Mammary epithelial cell (primary cell): ENCODE data around the gene TEF.

Source experiments
- CTCF ChIP-seq, 2 donors: IDR thresholded peaks in 1 of 2; conservative IDR thresholded peaks in 1 of 2; 2 replicates each; pipeline ENCODE4 v1.5.1; 2011 to 2012; ENCODE audit warnings: inconsistent platforms in 2 of 2, low read length in 2 of 2, mild to moderate bottlenecking in 2 of 2, control low read depth in 1 of 2, low read depth in 1 of 2; ENCODE audit not compliant: insufficient read depth in 1 of 2; ENCODE audit errors: extremely low read depth in 1 of 2
- EZH2 ChIP-seq: IDR thresholded peaks from 2 replicates; pipeline ENCODE4 v1.6.1; 2012; ENCODE audit warnings: low read length, inconsistent platforms, borderline replicate concordance

GRCh38 chr22:41341012-41341411, 40.7 kb upstream of the TEF start:
- TF ChIP-seq CTCF (conservative IDR thresholded peaks at IDR 0.05 in 1 of 2, IDR thresholded peaks at IDR 0.05 in 1 of 2; ENCODE audit: extremely low read depth in 1 of 2, insufficient read depth in 1 of 2, low read depth in 1 of 2, low read length in 2 of 2) (no peak), EZH2 (no peak)
